HCT116 (cell line): ENCODE results near the gene RBFOX2. TPM values are rescaled to one million over a fixed set of nuclear protein-coding genes. Genes with fewer than 3 reads are reported as not detected.

ENCODE experiments used
- ATAC-seq: fragments of 200-7000 bp; cut with Tn5 transposase; 2 replicates; pipeline ENCODE4 v1.9.1; 2020; ENCODE audit warnings: mild to moderate bottlenecking, moderate library complexity
- BruUV-seq: library from RNA; stranded (reverse); fragments of 400-500 nt; replicated peaks from 2 replicates; lab custom pipeline; 2021; lab: Mats Ljungman, UMichigan
- CTCF ChIA-PET: fragments of 300-600 bp; sonication (Branson Sonifier 250); formaldehyde crosslinking; loops from one replicate; lab custom pipeline; 2021; ENCODE audit warnings: antibody characterized with exemption; lab: Charles Lee
- POLR2A ChIA-PET: fragments of 300-600, 350-600 bp; sonication (Branson Sonifier 250); formaldehyde crosslinking; loops from one replicate; lab custom pipeline; 2021; ENCODE audit warnings: antibody characterized with exemption; lab: Charles Lee
- RAD21 ChIA-PET, 2 experiments: fragments of 300-600 bp; sonication (Branson Sonifier 250); formaldehyde crosslinking; loops; one replicate each; lab custom pipeline; 2023; ENCODE audit warnings: low total read pairs in 2 of 2; ENCODE audit not compliant: uncharacterized antibody in 2 of 2, unreplicated experiment in 2 of 2, low non-redundant PET in 1 of 2; lab: Charles Lee
- DNase-seq: peaks from one replicate; pipeline ENCODE4 v3.0.0-alpha.2; 2010; ENCODE audit warnings: low read depth, low spot score
- H2AFZ ChIP-seq: fragments of 200-600 bp; shearing (Covaris generic), sonication (generic); 2 replicates; pipeline ENCODE4 v1.6.1; 2017; ENCODE audit warnings: low read depth, mixed run types, mixed read lengths, antibody characterized with exemption, low read length; ENCODE audit not compliant: poor library complexity, severe bottlenecking
- H3K27ac ChIP-seq: 2 replicates; pipeline ENCODE4 v1.5.1; 2012; ENCODE audit warnings: low read depth, low read length
- H3K27me3 ChIP-seq: fragments of 200-600 bp; sonication (generic); 2 replicates; pipeline ENCODE4 v1.6.1; 2016; ENCODE audit warnings: mixed run types, low read length, mixed read lengths; ENCODE audit not compliant: insufficient read depth
- H3K36me3 ChIP-seq, 2 experiments: fragments of 200-500 bp in 1 of 2; fragments of 200-600 bp in 1 of 2; sonication (Bioruptor generic) in 1 of 2; sonication (generic) in 1 of 2; 2 replicates each; pipeline versions ENCODE4 v1.5.1 to v1.6.1; 2014 to 2016; ENCODE audit warnings: low read length in 2 of 2, inconsistent platforms in 1 of 2, mixed read lengths in 1 of 2, mixed run types in 1 of 2; ENCODE audit not compliant: insufficient read depth in 2 of 2, control insufficient read depth in 1 of 2
- H3K4me1 ChIP-seq, 2 experiments: fragments of 200-600 bp in 1 of 2; sonication (generic) in 1 of 2; 2 replicates each; pipeline versions ENCODE4 v1.5.1 to v1.6.1; 2012 to 2017; ENCODE audit warnings: low read length in 2 of 2, inconsistent platforms in 1 of 2, mild to moderate bottlenecking in 1 of 2, mixed read lengths in 1 of 2, mixed run types in 1 of 2, moderate library complexity in 1 of 2; ENCODE audit not compliant: insufficient read depth in 2 of 2, control insufficient read depth in 1 of 2
- H3K4me2 ChIP-seq: fragments of 200-600 bp; sonication (generic); 2 replicates; pipeline ENCODE4 v1.6.1; 2017; ENCODE audit warnings: mixed run types, low read length, mixed read lengths
- H3K4me3 ChIP-seq, 2 experiments: fragments of 200-600 bp in 1 of 2; sonication (generic) in 1 of 2; replicated peaks in 1 of 2; 2 replicates each; pipeline ENCODE4 v1.5.1; 2011 to 2016; ENCODE audit warnings: low read length in 2 of 2, control low read depth in 1 of 2, low read depth in 1 of 2, mild to moderate bottlenecking in 1 of 2, mixed read lengths in 1 of 2, mixed run types in 1 of 2
- H3K79me2 ChIP-seq: fragments of 200-600 bp; sonication (generic); 2 replicates; pipeline ENCODE4 v1.6.1; 2017; ENCODE audit warnings: mild to moderate bottlenecking, mixed run types, low read length, moderate library complexity, mixed read lengths; ENCODE audit not compliant: insufficient read depth
- H3K9ac ChIP-seq: fragments of 200-600 bp; sonication (generic); 2 replicates; pipeline ENCODE4 v1.6.1; 2016; ENCODE audit warnings: low read length, mixed read lengths
- H3K9me2 ChIP-seq: fragments of 200-600 bp; sonication (generic), shearing (Covaris generic); 2 replicates; pipeline ENCODE4 v1.6.1; 2017; ENCODE audit warnings: mixed run types, mild to moderate bottlenecking, moderate library complexity; ENCODE audit not compliant: insufficient read depth
- H3K9me3 ChIP-seq, 2 experiments: fragments of 200-500 bp in 1 of 2; fragments of 200-600 bp in 1 of 2; sonication (Bioruptor generic) in 1 of 2; sonication (generic) in 1 of 2; 2 replicates each; pipeline ENCODE4 v1.6.1; 2014 to 2017; ENCODE audit warnings: low read length in 2 of 2, mixed read lengths in 2 of 2, inconsistent platforms in 1 of 2, low read depth in 1 of 2, mild to moderate bottlenecking in 1 of 2, mixed run types in 1 of 2, moderate library complexity in 1 of 2; ENCODE audit not compliant: control insufficient read depth in 1 of 2, insufficient read depth in 1 of 2
- H4K20me1 ChIP-seq: fragments of 200-600 bp; sonication (generic), shearing (Covaris generic); 2 replicates; pipeline ENCODE4 v1.6.1; 2017; ENCODE audit warnings: mixed run types, mild to moderate bottlenecking, moderate library complexity; ENCODE audit not compliant: insufficient read depth
- EGR1 ChIP-seq: IDR thresholded peaks from 2 replicates; pipeline ENCODE4 v1.6.1; 2012; ENCODE audit warnings: low read depth
- ELF1 ChIP-seq: IDR thresholded peaks from 2 replicates; pipeline ENCODE4 v1.6.1; 2012; ENCODE audit warnings: low read depth, borderline replicate concordance
- SIN3A ChIP-seq: IDR thresholded peaks from 2 replicates; pipeline ENCODE4 v1.6.1; 2012; ENCODE audit warnings: low read depth
- SP1 ChIP-seq: IDR thresholded peaks from 2 replicates; pipeline ENCODE4 v1.6.1; 2012; ENCODE audit warnings: low read depth
- YY1 ChIP-seq: IDR thresholded peaks from 2 replicates; pipeline ENCODE4 v1.6.1; 2011; ENCODE audit warnings: low read length, low read depth, moderate library complexity, mild to moderate bottlenecking; ENCODE audit not compliant: insufficient replicate concordance; ENCODE audit errors: extremely low read depth
- ZNF274 ChIP-seq: fragments of 200-500 bp; sonication (Bioruptor generic); IDR thresholded peaks from 2 replicates; pipeline ENCODE4 v1.6.1; 2014; ENCODE audit warnings: mild to moderate bottlenecking, low read depth, low read length, inconsistent platforms
- intact Hi-C: fragments of 100-400 bp; cut with micrococcal nuclease; formaldehyde crosslinking; loops from 2 replicates; pipeline ENCODE4 v1.10.0; 2022
- total RNA-seq: library from RNA; stranded (reverse); gene quantifications from one replicate; pipeline ENCODE4 v1.2.1, GENCODE V29; 2021; ENCODE audit not compliant: unreplicated experiment
- TF ChIP-seq, protein P1 (sequence below): IDR thresholded peaks from 2 replicates; pipeline ENCODE4 v1.6.1; 2012
- TF ChIP-seq, protein P2 (sequence below): IDR thresholded peaks from 2 replicates; pipeline ENCODE4 v1.6.1; 2012; ENCODE audit warnings: low read depth
- TF ChIP-seq, protein P3 (sequence below): IDR thresholded peaks from 2 replicates; pipeline ENCODE4 v1.6.1; 2011; ENCODE audit warnings: mild to moderate bottlenecking, low read length, moderate library complexity; ENCODE audit not compliant: insufficient replicate concordance; ENCODE audit errors: extremely low read depth

Gene RBFOX2
- total RNA-seq, 1 experiment from 2014 or later: 83.9 TPM

DNA sequence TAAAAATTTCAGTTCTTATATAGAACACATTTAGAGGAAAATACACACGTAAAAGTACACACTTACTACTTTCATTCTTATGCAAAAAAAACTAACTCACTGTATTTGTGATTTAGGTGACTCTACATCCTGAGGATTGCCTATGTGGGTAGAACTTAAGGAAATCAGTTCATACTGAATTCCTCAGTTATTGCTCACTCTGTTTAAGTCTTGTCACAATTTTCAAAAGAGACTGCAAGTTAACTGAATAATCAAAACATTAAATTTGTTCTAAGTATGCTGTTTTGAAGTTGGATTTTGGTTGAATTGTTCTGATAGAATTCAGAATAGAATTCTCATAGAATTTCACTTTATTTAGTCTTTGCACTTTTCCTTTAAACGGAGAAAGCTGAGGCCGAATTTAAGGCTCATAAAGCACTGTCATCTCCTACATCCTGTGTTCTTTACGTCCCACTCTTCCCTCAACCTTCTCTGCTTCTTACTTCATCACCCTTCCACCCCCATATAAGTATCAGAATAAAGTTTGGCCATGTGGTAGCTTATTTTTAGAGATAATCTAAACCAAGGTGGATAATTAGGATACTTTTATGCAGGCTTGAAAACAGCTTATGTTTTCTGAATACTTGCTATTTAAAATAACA lies 251.2 kb downstream of the RBFOX2 start:
- BruUV-seq: TSS peak; percentile 10
- no peak for DNase-seq
- ChIA-PET POLR2A (no interaction called here), RAD21 (no interaction called here), CTCF (no interaction called here)
- TF ChIP-seq SP1 (no peak), ZNF274 (no peak), EGR1 (no peak), ELF1 (no peak), YY1 (no peak), SIN3A (no peak)
- TF ChIP-seq, protein P1, sequence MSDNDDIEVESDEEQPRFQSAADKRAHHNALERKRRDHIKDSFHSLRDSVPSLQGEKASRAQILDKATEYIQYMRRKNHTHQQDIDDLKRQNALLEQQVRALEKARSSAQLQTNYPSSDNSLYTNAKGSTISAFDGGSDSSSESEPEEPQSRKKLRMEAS: no peak
- TF ChIP-seq, protein P2, sequence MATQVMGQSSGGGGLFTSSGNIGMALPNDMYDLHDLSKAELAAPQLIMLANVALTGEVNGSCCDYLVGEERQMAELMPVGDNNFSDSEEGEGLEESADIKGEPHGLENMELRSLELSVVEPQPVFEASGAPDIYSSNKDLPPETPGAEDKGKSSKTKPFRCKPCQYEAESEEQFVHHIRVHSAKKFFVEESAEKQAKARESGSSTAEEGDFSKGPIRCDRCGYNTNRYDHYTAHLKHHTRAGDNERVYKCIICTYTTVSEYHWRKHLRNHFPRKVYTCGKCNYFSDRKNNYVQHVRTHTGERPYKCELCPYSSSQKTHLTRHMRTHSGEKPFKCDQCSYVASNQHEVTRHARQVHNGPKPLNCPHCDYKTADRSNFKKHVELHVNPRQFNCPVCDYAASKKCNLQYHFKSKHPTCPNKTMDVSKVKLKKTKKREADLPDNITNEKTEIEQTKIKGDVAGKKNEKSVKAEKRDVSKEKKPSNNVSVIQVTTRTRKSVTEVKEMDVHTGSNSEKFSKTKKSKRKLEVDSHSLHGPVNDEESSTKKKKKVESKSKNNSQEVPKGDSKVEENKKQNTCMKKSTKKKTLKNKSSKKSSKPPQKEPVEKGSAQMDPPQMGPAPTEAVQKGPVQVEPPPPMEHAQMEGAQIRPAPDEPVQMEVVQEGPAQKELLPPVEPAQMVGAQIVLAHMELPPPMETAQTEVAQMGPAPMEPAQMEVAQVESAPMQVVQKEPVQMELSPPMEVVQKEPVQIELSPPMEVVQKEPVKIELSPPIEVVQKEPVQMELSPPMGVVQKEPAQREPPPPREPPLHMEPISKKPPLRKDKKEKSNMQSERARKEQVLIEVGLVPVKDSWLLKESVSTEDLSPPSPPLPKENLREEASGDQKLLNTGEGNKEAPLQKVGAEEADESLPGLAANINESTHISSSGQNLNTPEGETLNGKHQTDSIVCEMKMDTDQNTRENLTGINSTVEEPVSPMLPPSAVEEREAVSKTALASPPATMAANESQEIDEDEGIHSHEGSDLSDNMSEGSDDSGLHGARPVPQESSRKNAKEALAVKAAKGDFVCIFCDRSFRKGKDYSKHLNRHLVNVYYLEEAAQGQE: no peak
- TF ChIP-seq, protein P3, sequence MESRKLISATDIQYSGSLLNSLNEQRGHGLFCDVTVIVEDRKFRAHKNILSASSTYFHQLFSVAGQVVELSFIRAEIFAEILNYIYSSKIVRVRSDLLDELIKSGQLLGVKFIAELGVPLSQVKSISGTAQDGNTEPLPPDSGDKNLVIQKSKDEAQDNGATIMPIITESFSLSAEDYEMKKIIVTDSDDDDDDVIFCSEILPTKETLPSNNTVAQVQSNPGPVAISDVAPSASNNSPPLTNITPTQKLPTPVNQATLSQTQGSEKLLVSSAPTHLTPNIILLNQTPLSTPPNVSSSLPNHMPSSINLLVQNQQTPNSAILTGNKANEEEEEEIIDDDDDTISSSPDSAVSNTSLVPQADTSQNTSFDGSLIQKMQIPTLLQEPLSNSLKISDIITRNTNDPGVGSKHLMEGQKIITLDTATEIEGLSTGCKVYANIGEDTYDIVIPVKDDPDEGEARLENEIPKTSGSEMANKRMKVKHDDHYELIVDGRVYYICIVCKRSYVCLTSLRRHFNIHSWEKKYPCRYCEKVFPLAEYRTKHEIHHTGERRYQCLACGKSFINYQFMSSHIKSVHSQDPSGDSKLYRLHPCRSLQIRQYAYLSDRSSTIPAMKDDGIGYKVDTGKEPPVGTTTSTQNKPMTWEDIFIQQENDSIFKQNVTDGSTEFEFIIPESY: no peak
- no peaks in the 10 kb centered on the region for H3K79me2 ChIP-seq
- no peak overlapping the region for H3K27ac ChIP-seq
- no peak overlapping the region for H3K9ac ChIP-seq
- H3K9me2 ChIP-seq: no peaks in the 10 kb centered on the region
- no peak for ATAC-seq
- 0 out of 2 replicates have a peak, but pooled peaks cover 3% of the 10 kb centered on the region for H4K20me1 ChIP-seq
- H3K4me1 ChIP-seq: peaks cover 0 to 11% of the 10 kb centered on the region in 2 experiments; a peak in 2 of 4 replicates
- peak overlapping the region; percentile 19; the same call in 1 of the 2 replicates for H3K4me2 ChIP-seq
- H3K4me3 ChIP-seq: no peak overlapping the region
- intact Hi-C loops: no loop called here
- no peaks in the 10 kb centered on the region for H3K9me3 ChIP-seq
- no peaks in the 10 kb centered on the region for H3K27me3 ChIP-seq
- no peak overlapping the region for H2AFZ ChIP-seq
- H3K36me3 ChIP-seq: peaks cover 5 to 7% of the 10 kb centered on the region in 2 experiments; a peak in 1 of 4 replicates
